Measurements from ENCODE around the gene TMEM138. TPM values are rescaled to one million over a fixed set of nuclear protein-coding genes. Genes with fewer than 3 reads are reported as not detected.

Gene TMEM138
- total RNA-seq, 4 donors from 2014 or later = 9.4 to 18.4 (median 13.9) TPM

DNA sequence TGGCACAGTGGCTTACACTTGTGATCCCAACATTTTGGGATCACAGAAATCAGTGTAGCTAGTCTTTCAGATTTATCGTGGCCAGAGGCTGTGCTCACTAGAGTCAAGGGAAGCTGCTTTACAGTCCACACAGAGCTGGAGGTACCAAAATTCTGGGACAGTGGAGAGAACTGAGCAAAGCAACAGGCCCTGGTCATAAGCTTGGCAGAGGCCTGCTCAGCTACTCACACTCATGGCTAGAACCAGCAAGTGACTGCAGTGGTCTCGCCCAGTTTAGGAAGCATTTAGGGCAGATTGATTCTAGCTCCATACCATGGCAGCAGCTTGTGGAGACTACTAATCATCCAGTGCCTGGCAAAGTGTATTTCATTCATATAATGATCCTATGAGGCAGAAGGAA, 39.0 kb downstream of the TMEM138 start:
- no peak for DNase-seq
- H3K9me3 ChIP-seq = no peaks in the 10 kb centered on the region
- no peak overlapping the region for H3K27ac ChIP-seq
- no peak for ATAC-seq
- in situ Hi-C loops (cut with MboI; ENCODE audit: low sequenced_read_pairs in 4 of 4) (no loop called here), intact Hi-C loops (cut with DNase I; ENCODE audit: low total_unique reads) (no loop called here)
- peaks cover 0 to 56% of the 10 kb centered on the region in 2 donors for H3K36me3 ChIP-seq
- no peaks in the 10 kb centered on the region for H3K27me3 ChIP-seq
- TF ChIP-seq, protein P1, sequence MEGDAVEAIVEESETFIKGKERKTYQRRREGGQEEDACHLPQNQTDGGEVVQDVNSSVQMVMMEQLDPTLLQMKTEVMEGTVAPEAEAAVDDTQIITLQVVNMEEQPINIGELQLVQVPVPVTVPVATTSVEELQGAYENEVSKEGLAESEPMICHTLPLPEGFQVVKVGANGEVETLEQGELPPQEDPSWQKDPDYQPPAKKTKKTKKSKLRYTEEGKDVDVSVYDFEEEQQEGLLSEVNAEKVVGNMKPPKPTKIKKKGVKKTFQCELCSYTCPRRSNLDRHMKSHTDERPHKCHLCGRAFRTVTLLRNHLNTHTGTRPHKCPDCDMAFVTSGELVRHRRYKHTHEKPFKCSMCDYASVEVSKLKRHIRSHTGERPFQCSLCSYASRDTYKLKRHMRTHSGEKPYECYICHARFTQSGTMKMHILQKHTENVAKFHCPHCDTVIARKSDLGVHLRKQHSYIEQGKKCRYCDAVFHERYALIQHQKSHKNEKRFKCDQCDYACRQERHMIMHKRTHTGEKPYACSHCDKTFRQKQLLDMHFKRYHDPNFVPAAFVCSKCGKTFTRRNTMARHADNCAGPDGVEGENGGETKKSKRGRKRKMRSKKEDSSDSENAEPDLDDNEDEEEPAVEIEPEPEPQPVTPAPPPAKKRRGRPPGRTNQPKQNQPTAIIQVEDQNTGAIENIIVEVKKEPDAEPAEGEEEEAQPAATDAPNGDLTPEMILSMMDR (IDR thresholded peaks at IDR 0.05 in 4 of 5, conservative IDR thresholded peaks at IDR 0.05 in 1 of 5) = no peak
- peaks cover 3 to 8% of the 10 kb centered on the region in 2 donors for H3K4me1 ChIP-seq
- no peak overlapping the region for H3K4me3 ChIP-seq

DNA sequence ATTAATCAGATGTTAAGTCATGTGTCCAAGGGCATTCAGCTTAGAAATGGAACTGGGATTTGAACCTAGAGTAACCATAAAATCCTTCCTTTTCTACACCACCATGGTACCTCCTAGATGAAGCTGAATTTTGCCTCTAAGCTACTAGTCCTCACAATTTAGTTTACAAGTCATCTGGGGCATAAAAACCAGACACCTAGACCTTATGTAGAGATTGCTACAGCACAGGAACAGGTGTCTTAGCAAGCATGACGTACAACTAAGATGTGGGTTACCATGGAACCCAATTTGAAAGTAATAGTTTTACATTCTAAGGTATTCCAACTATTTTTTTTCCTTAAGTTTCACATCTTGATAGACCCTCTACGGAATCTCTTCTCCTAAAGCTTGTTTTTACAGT, 39.4 kb downstream of the TMEM138 start:
- DNase-seq = no peak
- TF ChIP-seq POLR2A (IDR thresholded peaks at IDR 0.05) = no peak
- TF ChIP-seq, protein P1 (IDR thresholded peaks at IDR 0.05 in 4 of 5, conservative IDR thresholded peaks at IDR 0.05 in 1 of 5) = no peak
- in situ Hi-C loops (cut with MboI; ENCODE audit: low sequenced_read_pairs in 4 of 4) = no loop called here
- H3K4me1 ChIP-seq = peaks cover 4 to 8% of the 10 kb centered on the region in 2 donors
- H3K4me3 ChIP-seq = no peak overlapping the region
- H3K36me3 ChIP-seq = peaks cover 0 to 57% of the 10 kb centered on the region in 2 donors
- no peaks in the 10 kb centered on the region for H3K9me3 ChIP-seq
- H3K27ac ChIP-seq = no peak overlapping the region
- ATAC-seq = no peak
- no peaks in the 10 kb centered on the region for H3K27me3 ChIP-seq
- intact Hi-C loops (cut with DNase I; ENCODE audit: low total_unique reads) = no loop called here

DNA sequence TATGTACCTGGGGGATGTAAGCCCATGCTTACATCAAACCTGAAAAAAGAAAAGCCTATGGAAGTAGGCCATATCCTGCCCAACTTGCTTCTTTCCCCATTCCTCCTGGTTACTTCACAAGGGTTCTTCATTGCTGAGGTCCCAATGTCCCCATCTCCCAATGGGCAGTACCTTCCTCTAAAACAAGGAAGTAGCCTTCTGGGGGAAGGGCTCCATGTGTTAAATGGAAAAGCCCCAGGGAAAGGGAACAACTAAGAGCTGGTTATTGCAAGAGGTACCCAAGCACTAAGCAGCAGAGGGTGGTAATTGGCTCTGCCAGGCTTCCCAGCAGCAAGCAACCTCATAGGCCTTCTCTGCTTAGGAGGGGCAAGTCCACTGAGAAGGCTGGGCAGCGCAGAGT, 41.5 kb downstream of the TMEM138 start:
- in situ Hi-C loops (cut with MboI; ENCODE audit: low sequenced_read_pairs in 4 of 4) = no loop called here
- DNase-seq (no peak), ATAC-seq (no peak)
- peaks cover 0 to 66% of the 10 kb centered on the region in 2 donors for H3K36me3 ChIP-seq
- H3K4me3 ChIP-seq = no peak overlapping the region
- H3K27ac ChIP-seq = no peak overlapping the region
- intact Hi-C loops (cut with DNase I; ENCODE audit: low total_unique reads) = no loop called here
- TF ChIP-seq, protein P1 (IDR thresholded peaks at IDR 0.05 in 4 of 5, conservative IDR thresholded peaks at IDR 0.05 in 1 of 5) = no peak
- no peak for TF ChIP-seq POLR2A (IDR thresholded peaks at IDR 0.05)
- H3K4me1 ChIP-seq = peaks cover 4 to 8% of the 10 kb centered on the region in 2 donors
- no peaks in the 10 kb centered on the region for H3K27me3 ChIP-seq
- no peaks in the 10 kb centered on the region for H3K9me3 ChIP-seq

DNA sequence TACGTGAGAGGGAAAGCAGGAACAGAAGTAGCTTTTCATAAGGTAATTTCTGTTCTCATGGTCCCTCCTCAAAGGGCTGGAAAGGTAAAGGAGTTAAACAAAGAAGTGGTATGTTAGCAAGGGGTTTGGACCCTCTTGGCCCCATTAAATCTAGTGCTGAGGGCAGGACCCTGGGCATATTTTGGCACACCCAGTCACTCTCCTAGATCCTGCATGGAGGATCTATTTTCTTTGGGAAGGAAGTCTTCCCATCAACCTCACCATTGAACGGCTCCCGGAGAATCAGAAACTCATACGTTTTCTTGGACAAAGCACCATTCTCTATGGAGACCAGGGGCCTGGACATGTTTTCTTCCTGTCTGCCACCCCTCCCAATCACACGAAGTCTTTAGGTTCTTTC, 41.9 kb downstream of the TMEM138 start:
- TF ChIP-seq, protein P1 (IDR thresholded peaks at IDR 0.05 in 4 of 5, conservative IDR thresholded peaks at IDR 0.05 in 1 of 5) = no peak
- no peak for TF ChIP-seq POLR2A (IDR thresholded peaks at IDR 0.05)
- in situ Hi-C loops (cut with MboI; ENCODE audit: low sequenced_read_pairs in 4 of 4) (no loop called here), intact Hi-C loops (cut with DNase I; ENCODE audit: low total_unique reads) (no loop called here)
- peak overlapping the region in 1 of 4 donors; percentile 58 for H3K27ac ChIP-seq
- H3K4me3 ChIP-seq = no peak overlapping the region
- no peak for DNase-seq
- H3K27me3 ChIP-seq = no peaks in the 10 kb centered on the region
- peaks cover 4 to 8% of the 10 kb centered on the region in 2 donors for H3K4me1 ChIP-seq
- no peaks in the 10 kb centered on the region for H3K9me3 ChIP-seq
- peaks cover 0 to 67% of the 10 kb centered on the region in 2 donors for H3K36me3 ChIP-seq
- ATAC-seq = no peak

DNA sequence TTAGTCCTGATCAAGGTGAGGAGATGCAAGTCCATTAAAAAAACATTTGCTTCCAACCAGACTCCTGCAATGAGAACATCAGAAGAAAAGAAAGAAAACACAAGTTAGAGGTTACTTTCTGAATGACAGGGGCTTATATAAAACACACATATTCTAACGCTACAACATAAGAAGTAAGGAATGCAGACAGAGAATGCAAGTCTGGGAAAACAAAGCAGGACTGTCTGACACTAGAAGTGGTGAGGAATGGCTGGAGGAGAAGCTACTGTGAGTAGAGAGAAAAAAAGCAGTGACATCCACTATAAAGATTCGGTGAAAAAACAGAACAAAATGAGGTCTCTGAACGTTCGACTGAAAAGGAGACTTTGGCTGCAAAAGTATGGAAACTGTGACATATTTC, 42.5 kb downstream of the TMEM138 start:
- no peak for ATAC-seq
- in situ Hi-C loops (cut with MboI; ENCODE audit: low sequenced_read_pairs in 4 of 4) = no loop called here

More for the DNA sequence above, 42.5 kb downstream of the TMEM138 start:
- TF ChIP-seq, protein P1 (IDR thresholded peaks at IDR 0.05 in 4 of 5, conservative IDR thresholded peaks at IDR 0.05 in 1 of 5) = no peak
- TF ChIP-seq POLR2A (IDR thresholded peaks at IDR 0.05) = no peak
- no peak for DNase-seq
- Histone ChIP-seq H3K9me3 (no peaks in the 10 kb centered on the region), H3K4me1 (peaks cover 4 to 8% of the 10 kb centered on the region in 2 donors), H3K27me3 (no peaks in the 10 kb centered on the region), H3K27ac (peak overlapping the region in 1 of 4 donors; percentile 58), H3K36me3 (peaks cover 0 to 72% of the 10 kb centered on the region in 2 donors), H3K4me3 (no peak overlapping the region)
- intact Hi-C loops (cut with DNase I; ENCODE audit: low total_unique reads) = no loop called here

Data from gastrocnemius medialis (tissue), 4 donors.